Colonic mucosa (tissue), 4 donors: ENCODE results near the gene CDH8. TPM values are rescaled to one million over a fixed set of nuclear protein-coding genes. Genes with fewer than 3 reads are reported as not detected.

Experiments
- DNase-seq: peaks from one replicate; pipeline ENCODE4 v3.0.0-alpha.2; 2020
- H3K27ac ChIP-seq: fragments of 200-600 bp; one replicate; pipeline ENCODE4 v1.8.0; 2021
- H3K27me3 ChIP-seq: fragments of 200-600 bp; one replicate; pipeline ENCODE4 v1.8.0; 2021
- H3K36me3 ChIP-seq: fragments of 200-600 bp; one replicate; pipeline ENCODE4 v1.8.0; 2021
- H3K4me1 ChIP-seq: fragments of 200-600 bp; one replicate; pipeline ENCODE4 v1.8.0; 2021; ENCODE audit warnings: mild to moderate bottlenecking
- H3K4me3 ChIP-seq: fragments of 200-600 bp; one replicate; pipeline ENCODE4 v1.8.0; 2021
- H3K9ac ChIP-seq, 2 donors: one replicate each; pipeline ENCODE4 v1.7.0; 2013; ENCODE audit warnings: control low read depth in 2 of 2, low read depth in 2 of 2, low read length in 2 of 2
- H3K9me3 ChIP-seq: fragments of 200-600 bp; one replicate; pipeline ENCODE4 v1.8.0; 2021
- CTCF ChIP-seq: fragments of 200-600 bp; IDR thresholded peaks from one replicate; pipeline ENCODE4 v1.8.0; 2022; ENCODE audit warnings: antibody characterized with exemption, mild to moderate bottlenecking
- intact Hi-C: fragments of 100-400 bp; cut with DNase I; formaldehyde crosslinking; loops from one replicate; pipeline ENCODE4 v1.14.1; 2022
- total RNA-seq, 2 donors: library from RNA; stranded (reverse); fragmentation: NEBNext Ultra II Directional in 1 of 2; extraction: Animal tissue kit (Norgen Biotek cat#: 25700) in 1 of 2; gene quantifications; one replicate each; pipeline ENCODE4 v1.2.1, GENCODE V29; 2021
- donor health status: healthy.
- donor health status: DM: no; HTN: no; CAD: no.
- donor health status: DM: no; HTN: no; CAD: no.

CDH8 gene
- total RNA-seq, 2 donors from 2014 or later: 0.13 to 0.69 TPM

DNA sequence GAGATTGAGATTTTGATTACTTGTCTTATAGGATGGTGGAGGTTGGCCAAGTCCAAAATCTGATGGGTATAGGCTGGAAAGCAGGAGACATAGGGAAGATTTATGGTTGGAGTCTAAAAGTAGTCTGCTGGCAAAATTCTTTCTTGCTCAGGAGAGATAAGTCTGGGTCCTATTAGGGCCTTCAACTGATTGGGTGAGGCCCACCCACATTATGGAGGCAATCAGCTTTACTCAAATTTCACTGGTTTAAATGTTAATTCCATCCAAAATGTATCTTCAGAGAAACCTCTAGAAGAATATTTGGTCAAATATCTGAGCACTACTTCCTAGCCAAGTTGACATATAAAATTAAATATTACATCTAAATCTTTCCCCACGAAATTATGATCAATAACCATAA lies 31.7 kb upstream of the CDH8 start:
- H3K9me3 ChIP-seq: no peaks in the 10 kb centered on the region
- intact Hi-C loops: no loop called here
- no peak overlapping the region for H3K4me3 ChIP-seq
- no peak overlapping the region for H3K9ac ChIP-seq
- DNase-seq: no peak
- no peaks in the 10 kb centered on the region for H3K27me3 ChIP-seq
- TF ChIP-seq CTCF: no peak
- H3K4me1 ChIP-seq: no peaks in the 10 kb centered on the region
- H3K27ac ChIP-seq: no peak overlapping the region
- no peaks in the 10 kb centered on the region for H3K36me3 ChIP-seq

GRCh38 chr16:62067182-62067581 lies 30.9 kb upstream of the CDH8 start:
- no peaks in the 10 kb centered on the region for H3K36me3 ChIP-seq
- intact Hi-C loops: no loop called here
- no peaks in the 10 kb centered on the region for H3K27me3 ChIP-seq
- no peaks in the 10 kb centered on the region for H3K4me1 ChIP-seq
- TF ChIP-seq CTCF: no peak
- H3K9me3 ChIP-seq: no peaks in the 10 kb centered on the region
- DNase-seq: no peak
- H3K27ac ChIP-seq: no peak overlapping the region
- H3K9ac ChIP-seq: no peak overlapping the region
- H3K4me3 ChIP-seq: no peak overlapping the region

- no peak overlapping the region for H3K4me3 ChIP-seq
- intact Hi-C loops: no loop called here
- H3K4me1 ChIP-seq: no peaks in the 10 kb centered on the region
- no peaks in the 10 kb centered on the region for H3K27me3 ChIP-seq
- H3K36me3 ChIP-seq: no peaks in the 10 kb centered on the region
- H3K9me3 ChIP-seq: no peaks in the 10 kb centered on the region
- no peak for TF ChIP-seq CTCF
- no peak overlapping the region for H3K9ac ChIP-seq
- no peak overlapping the region for H3K27ac ChIP-seq
- no peak for DNase-seq
Measured at GRCh38 chr16:62066747-62067146, 30.5 kb upstream of the CDH8 start.

DNA sequence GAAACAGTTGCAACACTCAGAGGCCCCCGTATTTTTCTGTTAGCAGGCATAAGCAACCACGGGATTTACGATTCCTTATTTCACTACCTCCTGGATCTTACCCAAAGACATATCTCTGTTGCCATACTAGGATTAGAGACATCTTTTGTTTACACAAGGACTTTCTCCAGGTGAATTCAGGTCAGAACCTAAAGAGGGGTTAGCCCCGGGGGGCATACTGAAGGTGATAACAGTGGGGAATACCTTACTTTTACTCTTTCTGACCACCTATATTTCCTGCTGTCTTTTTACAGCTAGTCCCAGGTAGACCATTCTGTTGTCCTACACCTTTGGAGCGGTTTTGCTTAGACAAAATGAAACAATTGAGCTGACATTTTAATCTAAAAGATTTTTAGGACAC lies 27.9 kb upstream of the CDH8 start:
- H3K4me1 ChIP-seq: no peaks in the 10 kb centered on the region
- H3K27ac ChIP-seq: no peak overlapping the region
- TF ChIP-seq CTCF: no peak
- H3K4me3 ChIP-seq: no peak overlapping the region
- no peaks in the 10 kb centered on the region for H3K36me3 ChIP-seq
- no peak for DNase-seq
- H3K9me3 ChIP-seq: no peaks in the 10 kb centered on the region
- H3K27me3 ChIP-seq: no peaks in the 10 kb centered on the region
- intact Hi-C loops: no loop called here
- no peak overlapping the region for H3K9ac ChIP-seq

DNA sequence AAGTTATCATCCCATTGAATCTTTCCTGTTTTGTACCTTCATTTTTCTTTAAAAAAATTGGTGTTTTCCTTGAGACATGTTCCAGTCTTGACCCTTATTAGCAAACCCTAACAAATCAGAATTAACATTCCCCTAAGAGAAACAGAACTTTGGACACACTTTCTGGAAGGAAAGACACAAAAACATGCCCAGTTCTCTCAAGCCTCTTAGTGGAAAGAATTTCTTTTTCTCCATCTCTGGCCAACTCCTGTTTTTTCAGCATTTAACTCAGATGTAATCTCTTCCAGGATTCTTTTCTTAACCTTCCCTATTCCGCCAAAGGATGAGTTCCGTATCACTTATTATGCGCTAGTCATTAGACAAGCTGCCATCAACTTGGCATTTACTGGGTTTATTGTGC lies 23.9 kb upstream of the CDH8 start:
- no peaks in the 10 kb centered on the region for H3K36me3 ChIP-seq
- intact Hi-C loops: no loop called here
- H3K4me3 ChIP-seq: no peak overlapping the region
- DNase-seq: no peak
- no peaks in the 10 kb centered on the region for H3K27me3 ChIP-seq
- no peak for TF ChIP-seq CTCF
- no peak overlapping the region for H3K9ac ChIP-seq
- H3K27ac ChIP-seq: no peak overlapping the region
- no peaks in the 10 kb centered on the region for H3K4me1 ChIP-seq
- H3K9me3 ChIP-seq: no peaks in the 10 kb centered on the region

DNA sequence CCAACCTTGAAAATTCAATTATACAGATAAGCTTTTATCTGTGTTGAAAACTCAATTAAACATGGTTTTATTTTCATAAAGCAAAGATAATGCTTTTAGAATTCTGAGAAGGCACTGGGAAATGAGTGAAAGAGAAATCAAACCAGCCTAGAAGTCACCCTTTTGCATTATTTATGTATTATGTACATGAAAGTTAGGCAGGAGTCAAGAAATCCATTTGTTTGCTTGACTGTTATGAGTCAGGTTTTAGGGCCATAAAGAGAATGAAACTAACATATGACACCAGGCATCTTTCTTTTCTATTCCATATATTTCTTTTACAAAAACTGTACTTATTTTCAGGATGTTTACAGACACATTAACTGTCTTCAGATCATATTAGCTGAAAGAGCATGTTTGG lies 23.3 kb upstream of the CDH8 start:
- no peaks in the 10 kb centered on the region for H3K27me3 ChIP-seq
- TF ChIP-seq CTCF: no peak
- no peaks in the 10 kb centered on the region for H3K9me3 ChIP-seq
- no peak overlapping the region for H3K9ac ChIP-seq
- no peaks in the 10 kb centered on the region for H3K36me3 ChIP-seq
- H3K27ac ChIP-seq: no peak overlapping the region
- H3K4me3 ChIP-seq: no peak overlapping the region
- intact Hi-C loops: no loop called here
- no peaks in the 10 kb centered on the region for H3K4me1 ChIP-seq
- DNase-seq: no peak
